Breast epithelium (tissue), 3 donors: ENCODE results near the gene PPP2R1B.

Source experiments
- POLR2A ChIP-seq: fragments of 450-650 bp; IDR thresholded peaks from one replicate; pipeline ENCODE4 v1.6.1; 2016; ENCODE audit warnings: antibody characterized with exemption, mild to moderate bottlenecking, moderate library complexity
- POLR2AphosphoS5 ChIP-seq, 3 donors: sonication (generic); formaldehyde crosslinking; IDR thresholded peaks; one replicate each; pipeline ENCODE4 v1.6.1; 2017; ENCODE audit warnings: antibody characterized with exemption in 3 of 3
- TF ChIP-seq, protein P1 (sequence below), 3 donors: fragments of 450-650 bp; IDR thresholded peaks; one replicate each; pipeline ENCODE4 v1.5.1; 2016 to 2017; ENCODE audit warnings: antibody characterized with exemption in 3 of 3, mild to moderate bottlenecking in 3 of 3, moderate library complexity in 3 of 3

DNA sequence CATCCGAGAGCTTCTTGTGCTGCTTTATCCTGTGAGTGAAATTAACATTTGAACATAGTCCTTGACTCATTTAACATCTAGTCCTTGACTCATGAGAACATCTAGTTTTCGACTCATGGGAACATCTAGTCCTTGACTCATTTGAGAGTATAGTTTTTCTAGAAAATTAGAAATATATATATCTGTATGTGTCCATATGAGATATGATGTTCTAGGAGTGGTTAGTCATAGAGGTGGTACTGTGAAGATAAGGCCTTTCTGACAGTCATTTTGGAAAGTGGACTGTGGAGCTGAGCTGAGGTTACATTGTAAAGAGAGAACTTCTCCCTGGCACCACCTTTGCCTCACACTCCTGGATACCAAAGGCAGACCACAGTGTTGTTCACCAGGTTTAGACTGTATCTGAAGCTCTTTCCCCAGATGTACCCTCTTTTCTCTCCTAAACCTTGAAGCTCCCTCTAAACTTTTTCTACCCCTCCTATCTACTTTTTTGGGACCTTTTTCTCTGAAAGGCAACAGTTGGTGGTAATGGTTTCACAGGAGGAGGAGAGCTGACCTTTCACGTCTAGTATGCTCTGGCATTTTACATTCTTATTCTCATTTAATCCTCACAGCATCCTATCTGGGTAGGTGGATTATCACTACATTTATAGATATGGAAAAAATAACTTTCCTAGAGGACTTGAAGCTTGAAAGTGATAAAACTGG is 67.2 kb downstream of the PPP2R1B start:
- TF ChIP-seq, protein P1, sequence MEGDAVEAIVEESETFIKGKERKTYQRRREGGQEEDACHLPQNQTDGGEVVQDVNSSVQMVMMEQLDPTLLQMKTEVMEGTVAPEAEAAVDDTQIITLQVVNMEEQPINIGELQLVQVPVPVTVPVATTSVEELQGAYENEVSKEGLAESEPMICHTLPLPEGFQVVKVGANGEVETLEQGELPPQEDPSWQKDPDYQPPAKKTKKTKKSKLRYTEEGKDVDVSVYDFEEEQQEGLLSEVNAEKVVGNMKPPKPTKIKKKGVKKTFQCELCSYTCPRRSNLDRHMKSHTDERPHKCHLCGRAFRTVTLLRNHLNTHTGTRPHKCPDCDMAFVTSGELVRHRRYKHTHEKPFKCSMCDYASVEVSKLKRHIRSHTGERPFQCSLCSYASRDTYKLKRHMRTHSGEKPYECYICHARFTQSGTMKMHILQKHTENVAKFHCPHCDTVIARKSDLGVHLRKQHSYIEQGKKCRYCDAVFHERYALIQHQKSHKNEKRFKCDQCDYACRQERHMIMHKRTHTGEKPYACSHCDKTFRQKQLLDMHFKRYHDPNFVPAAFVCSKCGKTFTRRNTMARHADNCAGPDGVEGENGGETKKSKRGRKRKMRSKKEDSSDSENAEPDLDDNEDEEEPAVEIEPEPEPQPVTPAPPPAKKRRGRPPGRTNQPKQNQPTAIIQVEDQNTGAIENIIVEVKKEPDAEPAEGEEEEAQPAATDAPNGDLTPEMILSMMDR (IDR thresholded peaks at IDR 0.05) = no peak
- TF ChIP-seq POLR2A = no peak
- no peak for TF ChIP-seq POLR2AphosphoS5 (IDR thresholded peaks at IDR 0.05)
